T47D (cell line): ENCODE measurements around the gene GSG1L.
A peak's percentile ranks its signal among the peaks of the same experiment; 100 is the strongest.

Experiments
- DNase-seq, 2 experiments: peaks; one replicate each; pipeline versions ENCODE4 v3.0.0 to v3.0.0-alpha.2; 2011 to 2012; ENCODE audit warnings: low read depth in 1 of 2, low spot score in 1 of 2
- JUND ChIP-seq: IDR thresholded peaks from 2 replicates; pipeline ENCODE4 v1.6.1; 2012; ENCODE audit warnings: low read depth
- in situ Hi-C: cut with HindIII; loops from 2 replicates; pipeline ENCODE4 v1.10.0; 2016; ENCODE audit warnings: low sequenced_read_pairs, low pct_unique_long_range_greater_than_20kb

GSG1L gene

GRCh38 chr16:28063591-28064061 lies at the start of gene GSG1L:
Gene GSG1L, minus strand, starts transcription at chr16:28063714. Its CDS starts 290 bp downstream, at chr16:28063424.
- no peak for TF ChIP-seq JUND
- peak; percentile 28 to 70 for DNase-seq
- in situ Hi-C loops, result no loop called here

GRCh38 chr16:28112908-28113307 lies 49.4 kb upstream of the GSG1L start:
- TF ChIP-seq JUND, result no peak
- in situ Hi-C loops, result no loop called here
- no peak for DNase-seq

GRCh38 chr16:28110977-28111376 lies 47.5 kb upstream of the GSG1L start:
- in situ Hi-C loops, result no loop called here
- no peak for DNase-seq
- no peak for TF ChIP-seq JUND

GRCh38 chr16:28110479-28110878 lies 47.0 kb upstream of the GSG1L start:
- no peak for DNase-seq
- in situ Hi-C loops, result no loop called here
- no peak for TF ChIP-seq JUND

GRCh38 chr16:28110074-28110473 lies 46.6 kb upstream of the GSG1L start:
- in situ Hi-C loops, result no loop called here
- TF ChIP-seq JUND, result no peak
- no peak for DNase-seq

GRCh38 chr16:28108590-28109247 lies 45.2 kb upstream of the GSG1L start:
- in situ Hi-C loops, result no loop called here
- no peak for TF ChIP-seq JUND
- DNase-seq, result no peak

- no peak for DNase-seq
- TF ChIP-seq JUND, result no peak
- in situ Hi-C loops, result no loop called here
Measured at GRCh38 chr16:28107232-28107631, 43.7 kb upstream of the GSG1L start.

- no peak for DNase-seq
- in situ Hi-C loops, result no loop called here
Measured at GRCh38 chr16:28106467-28107215, 43.1 kb upstream of the GSG1L start.

GRCh38 chr16:28105954-28106353 lies 42.4 kb upstream of the GSG1L start:
- in situ Hi-C loops, result no loop called here
- DNase-seq, result no peak
- TF ChIP-seq JUND, result no peak

More at GRCh38 chr16:28106467-28107215, 43.1 kb upstream of the GSG1L start:
- TF ChIP-seq JUND, result no peak

- TF ChIP-seq JUND, result no peak
- in situ Hi-C loops, result no loop called here
- DNase-seq, result no peak
Measured at GRCh38 chr16:28105297-28105696, 41.8 kb upstream of the GSG1L start.

- in situ Hi-C loops, result no loop called here
- no peak for TF ChIP-seq JUND
- DNase-seq, result no peak
Measured at GRCh38 chr16:28104404-28104803, 40.9 kb upstream of the GSG1L start.

GRCh38 chr16:28103516-28104170 lies 40.1 kb upstream of the GSG1L start:
- no peak for TF ChIP-seq JUND
- no peak for DNase-seq
- in situ Hi-C loops, result no loop called here

GRCh38 chr16:28101533-28101890 lies 38.0 kb upstream of the GSG1L start:
- no peak for DNase-seq
- in situ Hi-C loops, result no loop called here
- TF ChIP-seq JUND, result no peak
